SK-N-SH (cell line): ENCODE measurements around the gene NBR1. TPM values are rescaled to one million over a fixed set of nuclear protein-coding genes. Genes with fewer than 3 reads are reported as not detected.

Experiments used
- CTCF ChIA-PET: fragments of 300-600, 350-600 bp; formaldehyde crosslinking; extraction: SDS; loops from one replicate; lab custom pipeline; 2021; lab: Yijun Ruan, JAX
- POLR2A ChIA-PET: fragments of 350-600 bp; sonication (Branson Sonifier 250); formaldehyde crosslinking; extraction: SDS; loops from one replicate; lab custom pipeline; 2020; ENCODE audit warnings: antibody characterized with exemption, inconsistent platforms; lab: Yijun Ruan, JAX
- DNase-seq: peaks from one replicate; pipeline ENCODE4 v3.0.0; 2012
- H2AFZ ChIP-seq: fragments of 200-600 bp; sonication (generic); 2 replicates; pipeline ENCODE4 v1.8.1; 2016; ENCODE audit warnings: antibody characterized with exemption, mild to moderate bottlenecking, low read depth
- H3F3A ChIP-seq: fragments of 200-600 bp; sonication (generic); replicated peaks from 2 replicates; pipeline ENCODE3; 2016; ENCODE audit warnings: antibody characterized with exemption, mild to moderate bottlenecking; ENCODE audit not compliant: insufficient read depth
- H3K27ac ChIP-seq, 2 experiments: fragments of 200-500 bp in 1 of 2; fragments of 200-600 bp in 1 of 2; sonication (Bioruptor generic) in 1 of 2; sonication (generic), shearing (Covaris generic) in 1 of 2; 2 replicates each; pipeline versions ENCODE4 v1.5.1 to v1.6.1; 2014 to 2016; ENCODE audit warnings: low read depth in 2 of 2, inconsistent platforms in 1 of 2, low read length in 1 of 2, mild to moderate bottlenecking in 1 of 2, mixed read lengths in 1 of 2
- H3K27me3 ChIP-seq: fragments of 200-600 bp; sonication (generic), shearing (Covaris generic); 2 replicates; pipeline ENCODE4 v1.6.1; 2016; ENCODE audit warnings: mixed run types; ENCODE audit not compliant: insufficient read depth
- H3K36me3 ChIP-seq, 2 experiments: fragments of 200-500 bp in 1 of 2; fragments of 200-600 bp in 1 of 2; sonication (Bioruptor generic) in 1 of 2; sonication (generic) in 1 of 2; replicated peaks in 1 of 2; 2 replicates each; pipeline versions ENCODE3 to v1.5.1; 2014 to 2016; ENCODE audit warnings: low read length in 1 of 2, mild to moderate bottlenecking in 1 of 2; ENCODE audit not compliant: insufficient read depth in 2 of 2, control insufficient read depth in 1 of 2
- H3K4me1 ChIP-seq, 2 experiments: fragments of 200-500 bp in 1 of 2; fragments of 200-600 bp in 1 of 2; sonication (Bioruptor generic) in 1 of 2; sonication (generic), shearing (Covaris generic) in 1 of 2; 2 replicates each; pipeline versions ENCODE4 v1.5.1 to v1.6.1; 2014 to 2016; ENCODE audit warnings: low read depth in 1 of 2, low read length in 1 of 2, mixed run types in 1 of 2; ENCODE audit not compliant: insufficient read depth in 2 of 2, control insufficient read depth in 1 of 2
- H3K4me2 ChIP-seq: fragments of 200-600 bp; sonication (generic), shearing (Covaris generic); 2 replicates; pipeline ENCODE4 v1.6.1; 2017; ENCODE audit warnings: mixed run types
- H3K4me3 ChIP-seq, 2 experiments: fragments of 200-500 bp in 1 of 2; fragments of 200-600 bp in 1 of 2; sonication (Bioruptor generic) in 1 of 2; sonication (generic), shearing (Covaris generic) in 1 of 2; 2 replicates each; pipeline versions ENCODE4 v1.5.1 to v1.8.1; 2014 to 2016; ENCODE audit warnings: low read depth in 2 of 2, inconsistent platforms in 1 of 2, low read length in 1 of 2, mild to moderate bottlenecking in 1 of 2, mixed read lengths in 1 of 2, moderate library complexity in 1 of 2
- H3K79me2 ChIP-seq: fragments of 200-600 bp; sonication (generic); 2 replicates; pipeline ENCODE4 v1.8.1; 2017; ENCODE audit warnings: mild to moderate bottlenecking; ENCODE audit not compliant: insufficient read depth
- H3K9ac ChIP-seq: fragments of 200-600 bp; sonication (generic); 2 replicates; pipeline ENCODE4 v1.6.1; 2017; ENCODE audit warnings: mixed run types
- H3K9me2 ChIP-seq: fragments of 200-600 bp; sonication (generic); 2 replicates; pipeline ENCODE4 v1.6.1; 2017; ENCODE audit warnings: mixed run types
- H3K9me3 ChIP-seq: fragments of 200-600 bp; sonication (generic); 2 replicates; pipeline ENCODE4 v1.6.1; 2017; ENCODE audit warnings: mixed run types, mild to moderate bottlenecking, moderate library complexity
- H4K20me1 ChIP-seq: fragments of 200-600 bp; sonication (generic); 2 replicates; pipeline ENCODE4 v1.6.1; 2017; ENCODE audit warnings: mild to moderate bottlenecking, mixed run types; ENCODE audit not compliant: insufficient read depth
- CHD2 ChIP-seq: fragments of 150-350 bp; IDR thresholded peaks from 2 replicates; pipeline ENCODE4 v1.6.1; 2018; ENCODE audit warnings: low read length; ENCODE audit not compliant: partially characterized antibody
- CTCF ChIP-seq: fragments of 200-600 bp; sonication (generic); IDR thresholded peaks from 2 replicates; pipeline ENCODE4 v1.6.1; 2017; ENCODE audit warnings: antibody characterized with exemption, mild to moderate bottlenecking, moderate library complexity
- ELF1 ChIP-seq: IDR thresholded peaks from 2 replicates; pipeline ENCODE4 v1.4.0; 2012
- EP300 ChIP-seq, 2 experiments: IDR thresholded peaks; 2 replicates each; pipeline versions ENCODE4 v1.4.0 to v1.6.1; 2012; ENCODE audit warnings: borderline replicate concordance in 1 of 2, low read depth in 1 of 2, low read length in 1 of 2
- EZH2phosphoT487 ChIP-seq: fragments of 200-600 bp; sonication (generic); IDR thresholded peaks from 2 replicates; pipeline ENCODE4 v1.6.1; 2017; ENCODE audit warnings: low read depth, mixed run types, mild to moderate bottlenecking, antibody characterized with exemption, moderate library complexity, borderline replicate concordance
- FOSL2 ChIP-seq: IDR thresholded peaks from 2 replicates; pipeline ENCODE4 v1.4.0; 2012; ENCODE audit warnings: low read depth, mild to moderate bottlenecking, moderate library complexity, borderline replicate concordance
- JUND ChIP-seq: IDR thresholded peaks from 2 replicates; pipeline ENCODE4 v1.4.0; 2012
- MAX ChIP-seq: IDR thresholded peaks from 2 replicates; pipeline ENCODE4 v1.4.0; 2012; ENCODE audit warnings: low read depth
- MXI1 ChIP-seq: IDR thresholded peaks from 2 replicates; pipeline ENCODE4 v1.6.1; 2012; ENCODE audit warnings: mild to moderate bottlenecking, low read depth, low read length, improper control_type of control experiment
- NFIC ChIP-seq: IDR thresholded peaks from 2 replicates; pipeline ENCODE4 v1.4.0; 2012; ENCODE audit warnings: borderline replicate concordance
- PBX3 ChIP-seq: IDR thresholded peaks from 2 replicates; pipeline ENCODE4; 2012
- POLR2AphosphoS5 ChIP-seq: IDR thresholded peaks from 2 replicates; pipeline ENCODE4 v1.6.1; 2012; ENCODE audit warnings: low read depth, low read length
- RAD21 ChIP-seq: IDR thresholded peaks from 2 replicates; pipeline ENCODE4 v1.6.1; 2012; ENCODE audit warnings: mild to moderate bottlenecking, low read length
- SIN3A ChIP-seq: IDR thresholded peaks from 2 replicates; pipeline ENCODE4 v1.6.1; 2012; ENCODE audit warnings: low read depth, mild to moderate bottlenecking, low read length, moderate library complexity, borderline replicate concordance
- SMC3 ChIP-seq: IDR thresholded peaks from 2 replicates; pipeline ENCODE4 v1.6.1; 2012; ENCODE audit warnings: low read depth, low read length, improper control_type of control experiment
- TAF1 ChIP-seq: IDR thresholded peaks from 2 replicates; pipeline ENCODE4 v1.6.1; 2012; ENCODE audit warnings: low read depth, mild to moderate bottlenecking, low read length, moderate library complexity, borderline replicate concordance
- TCF12 ChIP-seq: IDR thresholded peaks from 2 replicates; pipeline ENCODE4 v1.4.0; 2012
- TEAD4 ChIP-seq: IDR thresholded peaks from 2 replicates; pipeline ENCODE4 v1.4.0; 2012; ENCODE audit warnings: mild to moderate bottlenecking, borderline replicate concordance; ENCODE audit not compliant: insufficient read depth
- USF2 ChIP-seq: fragments of 150-350 bp; IDR thresholded peaks from 2 replicates; pipeline ENCODE4 v1.6.1; 2017; ENCODE audit warnings: antibody characterized with exemption, low read length, low read depth, borderline replicate concordance
- YY1 ChIP-seq: IDR thresholded peaks from 2 replicates; pipeline ENCODE4 v1.4.0; 2012; ENCODE audit warnings: low read depth, mild to moderate bottlenecking
- WGBS: methylation state at CpG from one replicate; pipeline ENCODE4 v1.1.6; 2017; ENCODE audit warnings: low lambda C conversion rate; 5-methylcytosine and 5-hydroxymethylcytosine counted together
- polyA plus RNA-seq, 3 experiments: library from polyadenylated mRNA; depleted of rRNA; stranded (reverse); fragments of >200 nt; gene quantifications; 2 replicates each; pipeline ENCODE4 v1.2.3, GENCODE V29; 2012

Gene NBR1
- polyA plus RNA-seq, 1 of the 3 experiments (the other 2 are of a cell fraction), result 41.4 TPM

- H2AFZ ChIP-seq, result no peak overlapping the region
- H3K9me2 ChIP-seq, result no peaks in the 10 kb centered on the region
- no peak for DNase-seq
- peak overlapping the region; percentile 96 to 97 for H3K27ac ChIP-seq
- H3K9me3 ChIP-seq, result no peaks in the 10 kb centered on the region
- peak overlapping the region; percentile 90 for H3K4me2 ChIP-seq
- TF ChIP-seq SMC3, result peak; percentile 11; the same call in 1 of the 2 replicates
- peak; percentile 62; the same call in 1 of the 2 replicates for TF ChIP-seq MAX
- peak; percentile 79; the same call in 1 of the 2 replicates for TF ChIP-seq TEAD4
- no peak for TF ChIP-seq POLR2AphosphoS5
- peak; percentile 80 for TF ChIP-seq ELF1
- TF ChIP-seq MXI1, result no peak
- no peak for TF ChIP-seq CHD2
- TF ChIP-seq NFIC, result peak; percentile 78
- no peak for TF ChIP-seq YY1
- peak; percentile 78; the same call in 1 of the 2 replicates for TF ChIP-seq SIN3A
- no peak for TF ChIP-seq EZH2phosphoT487
- TF ChIP-seq EP300 (IDR thresholded peaks at IDR 0.05; ENCODE audit: borderline replicate concordance in 1 of 2, low read depth in 1 of 2, low read length in 1 of 2), result peak in 1 of 2 experiments; percentile 33; a peak in 1 of 4 replicates
- TF ChIP-seq JUND, result peak; percentile 61
- TF ChIP-seq USF2, result no peak
- TF ChIP-seq PBX3, result peak; percentile 78
- TF ChIP-seq TCF12, result peak; percentile 41
- TF ChIP-seq RAD21, result no peak
- peak; percentile 56 for TF ChIP-seq CTCF
- peak; percentile 77 for TF ChIP-seq FOSL2
- TF ChIP-seq TAF1, result no peak
- TF ChIP-seq, all 33 proteins: peak for 12
- ChIA-PET POLR2A (interaction anchor here (0.6 to 2.2 kb wide), 5 partner anchors 40 to 288 kb away, joined by 3 to 16 read pairs (median 8); partner anchors contain the start of genes RND2 and TMEM106A), CTCF (interaction anchor here (1.1 to 1.8 kb wide), 5 partner anchors 14 to 348 kb away, joined by 3 to 9 read pairs (median 3); partner anchors contain the start of genes BECN1 and RPL27)
- H3K79me2 ChIP-seq, result peaks cover 76% of the 10 kb centered on the region
- WGBS, result 5% methylated on average over 12 of the region's 12 CpGs
- H3K27me3 ChIP-seq, result no peaks in the 10 kb centered on the region
- peak overlapping the region; percentile 89 for H3K9ac ChIP-seq
- 0 out of 2 replicates have a peak, but pooled peaks cover 4% of the 10 kb centered on the region for H4K20me1 ChIP-seq
- peaks cover 12 to 14% of the 10 kb centered on the region in 2 experiments for H3K36me3 ChIP-seq
- peaks cover 0 to 4% of the 10 kb centered on the region in 2 experiments; a peak in 2 of 4 replicates for H3K4me1 ChIP-seq
- H3K4me3 ChIP-seq, result peak overlapping the region; percentile 78 to 89
- peaks cover 40% of the 10 kb centered on the region for H3F3A ChIP-seq
These were observed 823 bp downstream of the NBR1 start for GRCh38 chr17:43171586-43172487.
